NCI-H510A treated with DMSO at 0.1 percent for 48 hours (cell line): ENCODE measurements around the gene TCP1.
"Not testable (repeated sequence)": the region's sequence is repeated elsewhere in the genome, so short reads cannot be mapped to it uniquely, and the experiment has no call there.

Source experiments
- DNase-seq: peaks from one replicate; lab custom pipeline; 2025; lab: John Stamatoyannopoulos, UW

The TCP1 gene

DNA sequence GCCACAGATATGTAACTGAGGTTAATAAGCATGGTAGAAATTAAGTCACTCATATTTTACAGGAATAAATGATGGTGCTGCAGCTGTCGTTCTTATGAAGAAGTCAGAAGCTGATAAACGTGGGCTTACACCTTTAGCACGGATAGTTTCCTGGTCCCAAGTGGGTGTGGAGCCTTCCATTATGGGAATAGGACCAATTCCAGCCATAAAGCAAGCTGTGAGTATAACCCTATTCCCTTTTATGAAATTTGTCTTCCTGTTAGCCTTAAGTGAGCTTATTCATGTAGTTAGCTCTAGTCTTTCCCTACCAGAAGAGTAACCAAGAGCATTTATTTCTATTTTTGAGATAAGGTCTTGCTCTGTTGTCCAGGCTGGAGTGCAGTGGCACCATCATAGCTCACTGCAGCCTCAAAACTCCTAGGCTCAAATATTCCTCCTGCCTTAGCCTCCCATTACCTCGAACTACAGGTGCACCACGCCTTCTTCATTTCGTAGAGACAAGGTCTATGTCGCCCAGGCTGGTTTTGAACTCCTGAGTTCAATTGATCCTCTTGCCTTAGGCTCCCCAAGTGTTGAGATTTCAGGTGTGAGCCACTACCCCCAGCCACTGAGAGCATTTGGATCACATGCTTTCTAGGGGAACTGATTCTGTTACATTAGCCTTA lies 12.0 kb downstream of the TCP1 start:
- no peak for DNase-seq

DNA sequence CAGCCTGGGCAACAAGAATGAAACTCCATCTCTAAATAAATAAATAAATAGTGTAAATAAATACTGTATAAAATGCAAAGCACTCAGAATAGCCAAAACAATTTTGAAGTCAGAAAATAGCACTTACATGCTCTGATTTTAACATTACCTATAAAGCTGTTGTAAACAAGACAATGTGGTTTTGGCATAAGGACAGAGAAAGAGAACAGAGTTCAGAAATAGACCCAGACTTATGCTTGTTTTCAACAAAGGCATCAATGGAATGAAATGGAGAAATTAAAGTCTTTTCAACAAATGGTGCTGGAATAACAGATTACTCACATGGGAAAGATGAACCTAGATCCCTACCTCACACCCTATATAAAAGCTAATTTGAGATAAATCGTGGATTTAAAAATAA lies 17.2 kb downstream of the TCP1 start:
- DNase-seq: no peak

DNA sequence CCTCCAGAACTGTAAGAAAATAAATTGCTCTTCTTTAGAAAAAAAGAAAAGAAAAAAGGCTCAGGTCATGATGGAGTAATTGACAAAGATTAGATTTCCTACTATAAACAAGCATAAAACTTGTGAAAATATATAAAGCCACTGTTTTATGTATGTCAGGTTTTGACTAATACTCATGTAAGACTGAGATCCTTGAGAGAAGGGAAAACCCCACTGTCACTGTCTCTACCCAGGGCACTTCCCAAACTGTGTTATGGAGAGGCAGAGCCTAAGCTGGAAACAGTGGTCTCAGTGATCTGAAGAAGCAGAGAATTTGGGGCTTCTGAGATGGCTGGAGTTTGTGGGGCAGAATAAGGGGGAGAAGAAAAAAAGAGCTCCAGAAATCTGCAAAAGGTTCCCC lies 19.9 kb downstream of the TCP1 start:
- DNase-seq: no peak

DNA sequence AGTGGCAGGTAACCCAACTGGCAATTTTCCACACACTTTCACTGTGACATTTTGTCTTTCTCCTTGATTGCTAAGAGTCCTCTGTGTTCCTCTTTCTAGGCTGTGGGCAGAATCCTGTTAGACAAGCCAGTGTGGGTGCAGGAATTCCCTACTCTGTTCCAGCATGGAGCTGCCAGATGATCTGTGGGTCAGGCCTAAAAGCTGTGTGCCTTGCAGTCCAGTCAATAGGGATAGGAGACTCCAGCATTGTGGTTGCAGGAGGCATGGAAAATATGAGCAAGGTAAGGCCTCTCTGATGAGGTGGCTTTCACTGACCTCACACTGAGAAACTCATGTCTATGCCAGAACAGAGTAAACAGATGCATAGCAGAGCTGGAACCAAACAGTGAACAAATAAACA lies 22.5 kb downstream of the TCP1 start:
- DNase-seq: no peak

DNA sequence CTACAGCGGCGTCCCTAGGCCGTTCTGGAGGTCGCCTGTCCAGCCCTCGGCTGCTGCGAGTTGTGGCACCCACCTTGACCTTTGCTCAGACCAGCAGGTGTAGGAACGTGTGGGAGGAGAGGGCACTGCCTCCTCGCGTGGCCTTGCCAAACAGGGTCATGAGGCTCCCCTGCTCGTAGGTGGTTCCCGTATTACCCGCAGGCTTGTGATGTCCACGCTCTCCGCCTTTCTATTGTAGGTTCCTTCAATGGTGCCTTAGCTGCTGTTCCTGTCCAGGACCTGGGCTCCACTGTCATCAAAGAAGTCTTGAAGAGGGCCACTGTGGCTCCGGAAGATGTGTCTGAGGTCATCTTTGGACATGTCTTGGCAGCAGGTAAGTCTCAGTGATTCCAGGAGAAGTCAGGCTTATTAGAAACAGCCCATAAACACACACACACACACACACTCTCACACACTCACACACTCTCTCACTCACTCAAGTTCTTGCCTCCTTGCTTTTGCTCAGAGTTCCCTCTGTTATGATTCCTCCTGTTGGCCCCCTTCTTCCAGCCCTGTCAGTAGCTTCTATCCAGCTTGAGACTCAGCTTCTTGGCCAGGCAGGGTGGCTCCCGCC lies 26.6 kb downstream of the TCP1 start:
- DNase-seq: no peak

DNA sequence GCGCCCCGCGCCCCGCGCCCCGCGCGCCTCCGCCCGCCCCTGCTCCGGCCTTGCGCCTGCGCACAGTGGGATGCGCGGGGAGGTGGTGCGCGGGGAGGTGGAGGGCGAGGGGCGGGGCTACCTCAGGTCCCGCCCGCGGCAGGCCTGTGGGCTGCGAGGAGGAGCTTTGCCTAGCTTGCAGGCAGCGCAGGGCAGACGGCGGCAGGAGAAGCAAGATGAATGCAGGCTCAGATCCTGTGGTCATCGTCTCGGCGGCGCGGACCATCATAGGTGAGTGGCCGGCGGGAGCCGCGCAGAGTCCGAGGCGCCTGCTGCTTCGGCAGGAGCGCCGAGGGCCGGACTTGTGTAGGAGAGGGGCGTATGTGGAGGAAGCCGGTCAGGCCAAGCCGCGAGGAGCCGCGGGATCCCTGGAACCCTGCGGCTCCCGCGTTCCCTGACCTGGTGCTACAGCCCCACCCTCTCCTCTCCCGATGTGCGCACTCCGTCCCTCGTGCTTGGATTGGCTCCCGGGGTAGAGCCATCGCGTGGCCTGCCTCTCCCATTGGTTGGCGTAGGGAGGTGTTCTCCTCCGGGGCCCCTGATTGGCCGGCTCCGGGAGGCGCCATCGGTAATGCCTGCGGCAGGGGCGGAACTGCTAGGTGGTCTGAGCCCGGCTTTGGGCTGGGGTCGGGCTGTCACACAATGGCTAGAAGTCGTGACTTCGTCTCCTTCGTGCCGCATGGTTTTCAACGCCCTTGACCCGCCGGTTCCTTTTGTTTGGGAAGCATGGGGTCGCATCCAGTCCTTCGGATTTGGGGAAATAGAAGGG lies 27.3 kb downstream of the TCP1 start, which contains the start of gene ACAT2:
ACAT2 (plus strand) TSS at position 173 of the 808 bp plus-strand sequence; CDS start at position 216, 43 bp downstream.
- peak; percentile 73 for DNase-seq

DNA sequence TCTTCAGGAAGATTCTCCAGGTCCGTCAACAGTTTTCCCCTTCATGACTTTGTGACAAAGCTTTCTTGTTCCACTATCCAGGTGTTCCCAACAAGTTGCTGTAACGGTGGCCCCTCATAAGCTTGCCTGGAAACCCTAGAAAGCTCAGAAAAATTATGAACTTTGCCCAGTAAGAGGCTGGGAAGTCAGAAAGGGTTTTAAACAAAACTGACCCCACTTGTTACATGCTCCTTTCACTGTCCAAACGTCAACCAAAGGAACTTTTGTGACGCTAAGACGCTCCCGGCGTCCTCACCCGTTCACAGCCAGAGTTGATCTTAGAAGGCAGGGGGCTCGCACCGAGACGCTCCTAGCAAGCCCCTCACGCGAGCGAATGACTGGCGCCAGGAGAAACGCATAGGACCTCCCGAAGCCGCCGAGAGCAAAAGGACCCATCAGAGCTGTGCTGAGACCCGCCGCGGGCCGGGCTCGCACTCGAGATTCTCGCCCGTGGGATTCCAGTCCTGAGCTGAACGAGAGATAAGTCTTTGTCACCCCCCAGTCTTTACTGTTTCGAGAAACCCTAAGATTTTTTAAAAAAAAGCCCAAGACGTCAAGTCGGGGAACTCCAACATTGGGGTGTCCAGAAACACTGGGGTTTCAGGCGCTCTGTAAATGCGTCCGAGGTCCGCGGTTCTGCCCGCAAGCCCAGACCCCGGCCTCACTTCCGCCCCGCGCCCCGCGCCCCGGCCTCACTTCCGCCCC lies 28.1 kb downstream of the TCP1 start:
- no peak for DNase-seq

DNA sequence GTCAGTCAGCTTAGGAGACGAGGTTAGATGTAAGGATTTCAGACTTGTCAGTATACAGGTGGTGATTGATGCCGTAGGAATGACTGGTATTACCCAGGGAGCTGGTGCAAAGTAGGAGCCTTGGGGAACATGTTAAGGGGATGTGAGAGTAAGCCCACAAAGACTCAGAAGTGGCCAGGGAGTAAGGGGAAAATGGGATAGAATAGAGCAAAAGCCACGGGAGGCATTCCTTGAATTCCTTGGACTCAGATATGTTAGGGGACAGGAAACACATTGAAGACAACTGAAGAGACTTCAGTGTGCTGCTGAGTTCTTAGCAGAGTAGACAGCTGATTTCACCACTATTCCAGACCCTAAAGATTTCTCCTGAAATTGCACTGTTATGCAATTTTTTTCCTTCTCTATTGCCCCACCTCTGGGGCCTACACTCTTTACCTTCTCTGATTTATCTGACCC lies 28.8 kb downstream of the TCP1 start:
- DNase-seq: no peak

DNA sequence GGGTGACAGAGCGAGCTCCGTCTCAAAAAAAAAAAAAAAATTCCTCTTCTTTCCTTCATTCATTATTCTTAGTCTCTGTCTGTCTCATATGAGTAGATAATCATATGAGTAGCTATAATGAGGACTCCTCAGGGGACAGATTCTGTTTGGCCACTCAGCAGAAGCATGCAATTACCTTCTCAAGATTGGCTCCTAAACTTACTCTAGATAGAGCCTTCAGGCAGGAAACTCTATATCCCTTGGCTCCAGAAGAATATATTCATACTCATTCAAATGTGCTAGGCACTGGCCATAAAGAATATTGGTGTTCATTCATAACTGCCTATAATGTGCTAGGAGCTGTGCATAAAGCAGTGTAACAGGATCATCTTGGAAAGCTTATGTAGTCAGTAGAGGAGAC lies 29.8 kb downstream of the TCP1 start:
- DNase-seq: no peak

DNA sequence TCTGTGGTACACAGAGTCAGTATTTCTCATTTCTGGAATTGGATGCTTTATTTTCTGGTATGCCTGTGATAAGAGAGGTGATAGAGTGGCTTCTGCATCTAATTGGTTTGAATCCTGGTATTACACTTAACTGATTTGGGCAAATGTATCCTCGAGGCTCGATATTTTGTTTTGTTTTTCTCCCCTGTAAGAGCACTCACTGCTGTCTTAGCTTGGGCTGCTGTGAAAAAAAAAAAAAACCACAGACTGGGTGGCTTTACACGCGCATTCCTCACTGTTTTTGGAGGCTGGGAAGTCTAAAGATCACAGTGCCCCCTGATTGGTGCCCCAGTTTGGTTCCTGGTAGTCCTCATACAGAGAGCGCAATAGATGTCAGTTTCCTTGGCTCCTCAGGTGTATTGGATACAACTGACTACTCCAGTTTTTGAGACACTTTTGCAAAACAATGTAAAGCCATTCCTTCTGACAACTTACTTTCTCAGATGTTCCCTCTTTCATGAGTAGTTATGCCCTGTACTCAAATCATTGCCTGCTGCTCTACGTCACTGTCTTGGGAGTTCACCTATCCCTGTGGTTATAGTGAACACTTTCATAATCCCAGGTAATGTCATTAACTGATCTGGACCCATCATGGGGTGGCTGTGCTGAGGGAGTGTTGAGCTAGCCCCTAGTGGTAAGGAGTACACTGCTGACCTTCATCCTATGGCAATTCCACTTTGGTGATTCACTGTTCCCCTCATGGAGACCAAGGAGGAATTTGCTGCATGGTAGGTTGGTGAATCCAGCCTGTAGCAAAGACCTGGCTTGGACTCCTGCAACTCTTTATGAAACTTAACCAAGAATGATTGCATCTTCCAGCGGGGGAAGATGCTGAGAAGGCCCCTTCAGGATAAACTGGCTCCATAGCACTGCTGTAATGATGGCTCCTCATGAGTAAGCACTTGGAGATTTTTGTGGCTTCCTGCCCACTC lies 31.1 kb downstream of the TCP1 start:
- DNase-seq: no peak

DNA sequence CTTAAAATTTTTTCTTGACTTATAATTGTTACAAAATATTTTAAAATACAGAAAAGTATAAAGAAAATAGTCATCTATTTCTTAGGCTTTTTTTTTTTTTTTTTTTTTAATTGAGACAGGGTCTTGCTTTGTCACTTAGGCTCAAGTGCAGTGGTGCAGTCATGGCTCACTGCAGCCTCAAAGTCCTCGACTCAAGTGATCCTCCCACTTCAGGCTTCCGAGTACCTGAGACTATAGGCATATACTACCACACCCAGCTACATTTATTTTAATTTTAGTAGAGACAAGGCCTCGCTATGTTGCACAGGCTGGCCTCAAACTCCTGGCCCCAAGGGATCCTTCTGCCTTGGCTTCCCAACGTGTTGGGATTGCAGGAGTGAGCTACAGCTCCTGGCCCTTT lies 32.9 kb downstream of the TCP1 start:
- peak; percentile 14 for DNase-seq

DNA sequence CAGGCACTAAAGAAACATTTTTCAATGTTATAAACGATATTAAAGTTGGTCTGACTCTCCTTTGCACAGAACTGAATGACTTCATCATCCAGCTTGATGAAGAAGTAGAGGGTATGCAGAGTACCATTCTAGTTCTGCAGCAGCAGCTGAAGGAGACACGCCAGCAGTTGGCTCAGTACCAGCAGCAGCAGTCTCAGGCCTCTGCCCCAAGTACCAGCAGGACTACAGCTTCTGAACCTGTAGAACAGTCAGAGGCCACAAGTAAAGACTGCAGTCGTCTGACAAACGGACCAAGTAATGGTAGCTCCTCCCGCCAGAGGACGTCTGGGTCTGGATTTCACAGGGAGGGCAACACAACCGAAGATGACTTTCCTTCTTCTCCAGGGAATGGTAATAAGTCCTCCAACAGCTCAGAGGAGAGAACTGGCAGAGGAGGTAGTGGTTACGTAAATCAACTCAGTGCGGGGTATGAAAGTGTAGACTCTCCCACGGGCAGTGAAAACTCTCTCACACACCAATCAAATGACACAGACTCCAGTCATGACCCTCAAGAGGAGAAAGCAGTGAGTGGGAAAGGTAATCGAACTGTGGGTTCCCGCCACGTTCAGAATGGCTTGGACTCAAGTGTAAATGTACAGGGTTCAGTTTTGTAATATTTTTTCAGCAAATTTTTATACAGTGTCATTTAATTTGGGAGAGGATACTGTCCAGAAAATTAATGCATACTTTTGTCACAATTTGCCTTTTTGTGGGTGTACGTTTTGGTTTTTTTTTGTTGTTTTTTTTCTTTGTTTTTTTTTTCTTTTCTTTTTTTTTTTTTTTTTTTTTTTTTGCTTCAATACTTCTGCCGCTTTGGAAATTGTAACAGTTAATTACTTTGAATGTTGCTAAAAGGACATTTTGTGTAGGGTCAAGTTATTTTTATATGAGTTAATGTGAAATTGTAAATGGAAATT lies 34.2 kb downstream of the TCP1 start:
- no peak for DNase-seq

DNA sequence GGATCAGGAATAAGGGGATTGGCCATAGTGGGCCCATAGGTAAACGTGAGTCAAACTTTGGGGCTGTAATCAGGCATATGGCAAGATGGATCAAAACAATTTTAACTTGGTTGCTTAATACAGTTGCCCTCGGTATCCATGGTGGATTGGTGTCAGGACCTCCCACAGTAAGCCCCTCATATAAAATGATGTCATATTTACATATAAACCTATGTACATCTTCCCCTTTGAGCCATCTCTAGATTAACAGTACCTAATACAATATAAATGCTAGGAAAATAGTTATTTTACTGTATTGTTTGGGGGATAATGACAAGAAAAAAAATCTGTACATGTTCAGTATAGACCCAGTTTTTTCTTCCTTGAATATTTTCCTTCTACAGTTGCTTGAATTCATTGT lies 35.0 kb downstream of the TCP1 start:
- no peak for DNase-seq

DNA sequence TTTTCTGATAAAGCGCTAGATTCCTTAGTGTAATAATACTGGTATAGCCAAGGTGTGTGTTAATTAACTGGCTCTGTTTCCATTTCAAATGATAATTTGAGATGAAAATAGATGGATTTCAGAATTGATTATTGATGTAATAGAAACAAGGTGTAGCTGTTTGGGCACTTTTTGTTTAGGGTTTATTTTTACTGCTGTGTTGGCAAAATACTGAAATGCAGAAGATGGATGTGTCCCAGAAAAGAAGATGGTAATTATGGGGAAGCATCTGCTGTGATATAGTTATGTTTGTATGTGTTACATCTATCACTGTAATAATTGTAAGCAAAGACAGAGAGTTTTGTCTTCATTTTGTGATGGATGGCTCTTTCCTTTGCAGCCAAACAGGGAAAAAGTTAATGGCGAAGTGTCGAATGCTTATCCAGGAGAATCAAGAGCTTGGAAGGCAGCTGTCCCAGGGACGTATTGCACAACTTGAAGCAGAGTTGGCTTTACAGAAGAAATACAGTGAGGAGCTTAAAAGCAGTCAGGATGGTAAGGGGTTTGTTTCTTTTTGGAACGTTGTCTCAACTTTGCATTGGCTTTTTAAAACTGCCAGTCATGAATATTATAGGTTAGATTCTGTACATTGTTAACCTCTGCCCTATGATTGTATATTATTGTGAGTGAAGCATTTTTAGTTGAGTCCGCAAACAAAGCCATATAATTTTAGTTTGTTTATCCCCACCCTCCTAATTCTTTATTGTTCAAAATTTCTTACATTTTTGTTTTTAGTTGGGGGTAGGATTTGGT lies 36.1 kb downstream of the TCP1 start:
- DNase-seq: no peak

DNA sequence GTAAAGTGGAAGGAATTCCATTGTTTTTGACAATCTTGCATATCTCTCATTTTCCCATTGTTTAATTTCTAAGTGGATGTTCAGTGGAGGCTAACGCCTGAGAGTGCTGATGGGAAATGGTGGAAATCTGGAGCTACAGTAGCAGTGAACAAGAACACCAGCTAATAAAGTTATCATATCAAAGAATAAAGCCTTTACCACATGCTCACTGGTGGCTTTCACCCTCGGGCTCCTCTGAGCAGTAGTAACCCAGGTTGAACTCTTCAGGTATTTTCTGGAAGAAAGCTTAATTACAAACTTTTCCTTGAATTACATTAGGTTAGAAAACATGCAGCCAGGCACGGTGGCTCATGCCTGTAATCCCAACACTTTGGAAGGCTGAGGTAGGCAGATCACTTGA lies 38.0 kb downstream of the TCP1 start:
- no peak for DNase-seq

DNA sequence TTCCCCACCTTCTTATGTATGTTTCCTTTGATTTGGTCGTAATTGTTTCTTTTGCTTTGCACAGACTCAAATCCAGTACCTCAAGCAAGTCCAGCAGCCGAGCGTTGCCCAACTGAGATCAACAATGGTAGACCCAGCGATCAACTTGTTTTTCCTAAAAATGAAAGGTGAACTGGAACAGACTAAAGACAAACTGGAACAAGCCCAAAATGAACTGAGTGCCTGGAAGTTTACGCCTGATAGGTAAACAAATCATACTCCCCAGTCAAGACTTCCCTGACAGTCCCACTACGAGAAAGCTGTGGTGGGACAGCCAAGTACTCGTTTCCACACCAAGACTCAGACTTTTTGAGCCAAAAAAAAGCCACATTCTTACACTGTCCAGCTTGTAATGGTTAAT lies 41.3 kb downstream of the TCP1 start:
- DNase-seq: not testable (repeated sequence)

DNA sequence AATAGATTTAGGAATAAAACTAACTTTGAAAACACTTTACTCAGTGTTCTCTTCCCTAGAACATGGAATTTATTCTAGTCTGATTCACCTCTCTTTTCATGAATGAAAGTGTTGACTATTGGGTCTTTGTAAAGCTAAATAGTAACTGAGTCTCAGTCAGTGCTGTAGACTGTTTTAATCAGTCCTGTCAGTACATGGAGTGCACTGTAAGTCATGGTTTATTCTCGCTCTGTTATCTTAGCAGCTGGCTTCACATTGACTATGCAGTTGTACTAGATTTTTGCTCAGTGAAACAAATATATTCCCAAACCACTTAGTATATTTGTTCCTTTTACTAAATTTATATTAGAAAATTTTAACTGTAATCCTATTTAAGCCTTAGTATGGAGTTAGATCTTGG lies 42.6 kb downstream of the TCP1 start:
- no peak for DNase-seq

DNA sequence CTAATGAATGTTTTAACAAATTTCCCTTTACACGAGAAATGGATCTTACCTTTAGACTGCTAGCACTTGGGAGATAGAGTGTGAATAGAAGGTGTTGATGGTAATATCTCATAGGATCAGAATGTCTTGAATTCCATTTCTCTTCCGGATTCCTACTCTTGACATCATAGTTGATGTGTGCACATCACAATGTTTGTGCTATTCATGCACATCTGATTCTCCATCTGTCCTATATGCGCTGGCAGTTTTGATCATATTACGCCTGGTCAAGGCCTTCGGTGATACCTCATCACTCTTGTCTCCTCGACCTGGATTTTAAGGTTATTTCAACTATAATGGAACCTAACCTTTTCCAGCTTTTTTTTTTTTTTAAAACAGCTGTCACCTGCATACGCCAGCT lies 44.3 kb downstream of the TCP1 start:
- no peak for DNase-seq

DNA sequence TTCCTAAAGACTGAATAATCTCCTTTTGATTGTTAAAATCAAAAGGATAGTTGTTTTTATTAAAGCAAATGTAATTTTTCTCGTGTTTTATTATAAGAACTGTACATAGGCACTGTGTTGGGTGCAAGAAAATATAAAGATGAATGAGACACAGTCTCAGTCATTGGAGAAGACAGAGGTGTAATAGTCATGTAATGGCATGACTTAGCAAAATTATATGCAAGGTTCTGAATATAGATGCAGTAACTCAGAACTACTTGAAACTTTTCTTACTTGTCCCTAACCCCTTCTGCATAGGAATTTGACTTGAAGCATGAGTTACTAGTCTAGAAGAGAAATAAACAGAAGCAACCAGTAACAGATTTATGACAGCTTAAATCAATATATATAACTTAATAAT lies 47.2 kb downstream of the TCP1 start:
- DNase-seq: no peak
